PC-9 (cell line): ENCODE measurements around the gene CMC1.

Source experiments
- EZH2 ChIP-seq: fragments of 200-600 bp; sonication (generic); IDR thresholded peaks from 2 replicates; pipeline ENCODE4 v1.8.0; 2017; ENCODE audit warnings: antibody characterized with exemption, low read depth
- TF ChIP-seq, protein P1 (sequence below): fragments of 200-600 bp; sonication (generic); conservative IDR thresholded peaks from 2 replicates; pipeline ENCODE4 v1.6.1; 2017; ENCODE audit warnings: mixed run types, antibody characterized with exemption, mild to moderate bottlenecking, moderate library complexity

DNA sequence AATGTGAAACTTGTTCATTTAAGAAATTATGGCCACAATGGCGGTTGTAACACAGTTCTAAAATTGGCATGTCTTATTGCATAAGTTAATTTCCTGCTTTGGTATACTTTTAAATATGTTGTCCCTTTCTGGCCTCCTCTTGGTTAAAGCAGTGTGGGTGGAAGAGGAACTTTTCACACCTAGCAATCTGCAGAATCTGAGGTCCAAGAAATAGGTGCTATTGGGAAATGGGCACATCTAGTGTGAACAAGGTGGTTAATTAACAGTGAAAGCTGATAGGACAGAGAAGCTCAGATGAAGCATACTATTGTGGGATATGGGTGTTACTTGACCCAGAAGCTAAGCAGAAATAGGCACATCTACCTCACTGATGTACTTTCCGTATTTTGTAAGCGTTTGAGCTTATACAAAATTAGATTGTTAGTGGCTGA, 10.6 kb downstream of the CMC1 start:
- TF ChIP-seq, protein P1, sequence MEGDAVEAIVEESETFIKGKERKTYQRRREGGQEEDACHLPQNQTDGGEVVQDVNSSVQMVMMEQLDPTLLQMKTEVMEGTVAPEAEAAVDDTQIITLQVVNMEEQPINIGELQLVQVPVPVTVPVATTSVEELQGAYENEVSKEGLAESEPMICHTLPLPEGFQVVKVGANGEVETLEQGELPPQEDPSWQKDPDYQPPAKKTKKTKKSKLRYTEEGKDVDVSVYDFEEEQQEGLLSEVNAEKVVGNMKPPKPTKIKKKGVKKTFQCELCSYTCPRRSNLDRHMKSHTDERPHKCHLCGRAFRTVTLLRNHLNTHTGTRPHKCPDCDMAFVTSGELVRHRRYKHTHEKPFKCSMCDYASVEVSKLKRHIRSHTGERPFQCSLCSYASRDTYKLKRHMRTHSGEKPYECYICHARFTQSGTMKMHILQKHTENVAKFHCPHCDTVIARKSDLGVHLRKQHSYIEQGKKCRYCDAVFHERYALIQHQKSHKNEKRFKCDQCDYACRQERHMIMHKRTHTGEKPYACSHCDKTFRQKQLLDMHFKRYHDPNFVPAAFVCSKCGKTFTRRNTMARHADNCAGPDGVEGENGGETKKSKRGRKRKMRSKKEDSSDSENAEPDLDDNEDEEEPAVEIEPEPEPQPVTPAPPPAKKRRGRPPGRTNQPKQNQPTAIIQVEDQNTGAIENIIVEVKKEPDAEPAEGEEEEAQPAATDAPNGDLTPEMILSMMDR: no peak
- TF ChIP-seq EZH2: no peak
